GM12801 (cell line): Measurements from ENCODE around the gene SLC12A4.
A peak's percentile ranks its signal among the peaks of the same experiment; 100 is the strongest.

Source experiments
- TF ChIP-seq, protein P1 (sequence below): IDR thresholded peaks from one replicate; pipeline ENCODE4 v1.5.1; 2011; ENCODE audit warnings: control low read depth; ENCODE audit not compliant: insufficient read length; ENCODE audit errors: extremely low read depth

SLC12A4 gene

DNA sequence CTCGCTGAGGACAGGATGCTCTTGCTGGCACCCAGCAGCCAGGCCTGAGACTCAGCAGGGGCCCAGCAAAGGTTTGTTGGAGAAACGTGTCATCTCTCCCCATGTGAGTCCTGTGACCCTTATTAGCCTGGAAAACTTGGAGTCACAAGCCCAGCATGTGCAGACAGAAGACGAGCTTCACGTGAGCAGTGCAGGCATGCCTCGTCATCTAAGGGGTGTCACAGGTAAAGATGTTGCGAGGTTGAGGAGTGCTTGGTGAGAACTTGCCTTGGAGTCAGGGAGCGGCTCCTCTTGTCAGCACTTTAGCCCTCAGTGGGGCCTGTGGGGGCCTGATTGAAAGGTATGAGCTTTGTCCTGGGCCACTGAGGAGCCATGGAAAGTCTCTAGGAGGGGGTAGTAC is 34.6 kb downstream of the SLC12A4 start:
- TF ChIP-seq, protein P1, sequence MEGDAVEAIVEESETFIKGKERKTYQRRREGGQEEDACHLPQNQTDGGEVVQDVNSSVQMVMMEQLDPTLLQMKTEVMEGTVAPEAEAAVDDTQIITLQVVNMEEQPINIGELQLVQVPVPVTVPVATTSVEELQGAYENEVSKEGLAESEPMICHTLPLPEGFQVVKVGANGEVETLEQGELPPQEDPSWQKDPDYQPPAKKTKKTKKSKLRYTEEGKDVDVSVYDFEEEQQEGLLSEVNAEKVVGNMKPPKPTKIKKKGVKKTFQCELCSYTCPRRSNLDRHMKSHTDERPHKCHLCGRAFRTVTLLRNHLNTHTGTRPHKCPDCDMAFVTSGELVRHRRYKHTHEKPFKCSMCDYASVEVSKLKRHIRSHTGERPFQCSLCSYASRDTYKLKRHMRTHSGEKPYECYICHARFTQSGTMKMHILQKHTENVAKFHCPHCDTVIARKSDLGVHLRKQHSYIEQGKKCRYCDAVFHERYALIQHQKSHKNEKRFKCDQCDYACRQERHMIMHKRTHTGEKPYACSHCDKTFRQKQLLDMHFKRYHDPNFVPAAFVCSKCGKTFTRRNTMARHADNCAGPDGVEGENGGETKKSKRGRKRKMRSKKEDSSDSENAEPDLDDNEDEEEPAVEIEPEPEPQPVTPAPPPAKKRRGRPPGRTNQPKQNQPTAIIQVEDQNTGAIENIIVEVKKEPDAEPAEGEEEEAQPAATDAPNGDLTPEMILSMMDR = no peak

DNA sequence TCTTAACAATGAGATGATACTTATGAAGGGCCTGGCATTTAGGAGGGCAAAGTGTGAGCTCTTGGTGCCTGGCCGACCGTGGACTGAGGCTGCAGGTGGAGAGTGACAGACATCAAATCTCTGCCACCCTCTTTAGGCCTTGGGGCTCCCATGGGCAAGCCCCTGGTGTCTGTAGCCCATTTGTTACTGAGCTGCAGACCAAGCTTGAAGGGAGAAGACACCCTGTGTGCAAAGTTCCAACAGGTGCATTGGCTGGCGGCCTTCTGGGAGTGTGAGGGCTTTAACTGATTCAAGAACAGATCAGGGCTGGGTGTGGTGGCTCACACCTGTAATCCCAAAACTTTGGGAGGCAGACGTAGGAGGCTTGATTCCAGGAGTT is 36.0 kb downstream of the SLC12A4 start:
- TF ChIP-seq, protein P1 = no peak

DNA sequence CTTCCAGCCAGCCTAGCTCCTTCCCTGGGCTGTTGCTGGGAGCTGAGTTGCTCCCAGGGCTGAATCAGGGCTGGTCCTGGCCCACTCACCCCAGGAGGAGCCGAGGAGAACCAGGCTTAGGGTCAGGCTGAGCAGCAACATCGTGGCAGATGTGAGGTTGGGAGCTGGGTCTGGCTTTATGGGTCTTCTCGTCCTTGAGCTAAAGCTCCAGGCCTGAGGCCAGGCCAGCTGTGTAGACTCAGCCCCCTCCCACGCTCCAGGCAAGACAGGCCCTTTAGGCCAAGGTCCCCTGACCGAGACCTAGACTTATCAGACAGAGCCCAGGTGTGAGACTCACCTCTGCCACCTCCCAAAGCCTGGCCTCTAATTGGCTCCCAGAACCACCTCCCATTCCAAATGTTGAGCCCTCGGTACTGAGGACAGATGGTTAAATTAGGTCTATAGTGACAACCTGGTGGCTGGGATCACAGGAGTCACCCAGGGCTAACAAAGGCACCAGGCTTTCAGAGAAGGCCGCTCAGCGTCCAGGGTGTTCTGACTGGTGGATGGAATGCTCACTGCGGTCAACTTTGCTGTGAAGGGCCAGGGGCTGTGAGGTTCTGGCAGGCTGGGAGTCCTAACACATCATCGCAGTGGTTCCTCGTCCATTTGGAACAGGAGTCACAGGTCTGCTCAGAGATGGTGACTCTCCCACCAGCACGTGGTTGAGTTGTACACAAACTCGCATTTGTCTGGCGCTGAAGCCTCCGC is 36.5 kb downstream of the SLC12A4 start, which contains the start of gene CTRL:
Gene CTRL (minus strand): TSS at position 151 of the 750 bp plus-strand sequence. CDS start 10 bp downstream, at position 141.
- TF ChIP-seq, protein P1 = no peak

DNA sequence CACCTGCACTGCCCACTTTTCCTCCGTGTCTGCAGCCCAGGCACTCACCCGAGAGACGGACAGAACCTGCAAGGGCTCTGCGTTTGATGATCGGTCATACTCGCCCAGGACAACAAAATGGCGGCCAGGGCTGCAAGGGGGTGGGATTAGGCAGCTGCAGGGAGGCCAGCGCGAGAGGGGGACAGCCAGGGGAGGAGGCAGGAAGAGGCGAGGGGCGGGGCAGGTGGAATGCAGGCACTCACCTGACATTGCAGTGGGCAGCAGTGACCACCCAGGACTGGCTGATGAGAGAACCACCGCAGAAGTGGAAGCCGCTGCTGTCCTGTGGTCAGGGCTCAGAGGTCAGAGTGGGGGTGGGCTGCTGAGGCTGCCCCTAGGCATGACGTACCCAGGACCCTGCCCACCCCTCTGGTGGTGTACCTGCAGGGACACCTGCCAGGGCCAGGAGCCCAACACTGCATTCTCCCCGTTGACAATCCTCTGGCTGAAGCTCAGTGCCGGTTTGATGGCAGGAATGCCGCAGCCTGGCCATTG is 37.7 kb downstream of the SLC12A4 start:
- TF ChIP-seq, protein P1 = no peak

DNA sequence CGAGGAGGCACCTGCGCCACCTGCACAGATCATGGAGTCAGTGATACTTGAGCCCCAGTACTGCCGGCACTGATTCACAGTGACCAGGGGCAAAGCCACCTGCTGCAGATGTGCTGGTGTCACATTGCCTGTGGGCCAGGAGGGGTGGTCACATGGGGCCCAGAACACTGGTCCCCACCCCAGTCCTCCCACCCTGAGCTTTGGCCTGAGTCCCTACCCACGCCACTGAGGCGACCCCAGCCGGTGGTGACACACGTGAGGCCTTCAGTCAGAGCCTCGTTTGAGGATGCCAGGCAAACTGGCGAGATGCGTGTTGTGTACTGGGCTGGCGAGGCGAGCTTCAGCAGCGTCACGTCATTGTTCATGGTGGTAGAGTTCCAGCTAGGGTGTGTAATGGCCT is 38.2 kb downstream of the SLC12A4 start:
- TF ChIP-seq, protein P1 = no peak

DNA sequence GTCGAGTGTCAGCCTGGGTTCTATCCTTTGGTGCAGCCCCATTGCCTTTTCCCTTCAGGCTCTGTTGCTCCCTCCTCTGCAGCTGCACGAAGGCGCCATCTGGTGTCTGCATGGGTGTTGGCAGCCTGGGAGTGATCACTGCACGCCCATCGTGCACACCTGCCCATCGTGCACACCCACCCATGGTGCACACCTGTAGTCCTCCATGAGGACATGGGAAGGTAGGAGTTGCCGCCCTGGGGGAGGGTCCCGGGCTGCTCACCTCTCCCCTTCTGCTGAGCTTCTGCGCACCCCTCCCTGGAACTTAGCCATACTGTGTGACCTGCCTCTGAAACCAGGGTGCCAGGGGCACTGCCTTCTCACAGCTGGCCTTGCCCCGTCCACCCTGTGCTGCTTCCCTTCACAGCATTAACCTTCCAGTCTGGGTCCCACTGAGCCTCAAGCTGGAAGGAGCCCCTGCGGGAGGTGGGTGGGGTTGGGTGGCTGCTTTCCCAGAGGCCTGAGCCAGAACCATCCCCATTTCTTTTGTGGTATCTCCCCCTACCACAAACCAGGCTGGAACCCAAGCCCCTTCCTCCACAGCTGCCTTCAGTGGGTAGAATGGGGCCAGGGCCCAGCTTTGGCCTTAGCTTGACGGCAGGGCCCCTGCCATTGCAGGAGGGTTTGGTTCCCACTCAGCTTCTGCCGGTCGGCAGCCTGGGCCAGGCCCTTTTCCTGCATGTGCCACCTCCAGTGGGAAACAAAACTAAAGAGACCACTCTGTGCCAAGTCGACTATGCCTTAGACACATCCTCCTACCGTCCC is 39.7 kb downstream of the SLC12A4 start:
- TF ChIP-seq, protein P1 = peak; percentile 71

DNA sequence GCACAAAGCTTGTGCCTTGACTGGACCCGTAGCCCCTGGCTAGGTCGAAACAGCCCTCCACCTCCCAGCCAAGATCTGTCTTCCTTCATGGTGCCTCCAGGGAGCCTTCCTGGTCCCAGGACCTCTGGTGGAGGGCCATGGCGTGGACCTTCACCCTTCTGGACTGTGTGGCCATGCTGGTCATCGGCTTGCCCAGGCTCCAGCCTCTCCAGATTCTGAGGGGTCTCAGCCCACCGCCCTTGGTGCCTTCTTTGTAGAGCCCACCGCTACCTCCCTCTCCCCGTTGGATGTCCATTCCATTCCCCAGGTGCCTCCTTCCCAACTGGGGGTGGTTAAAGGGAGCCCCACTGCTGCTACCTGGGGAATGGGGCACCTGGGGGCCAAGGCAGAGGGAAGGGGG is 40.3 kb downstream of the SLC12A4 start:
- TF ChIP-seq, protein P1 = no peak
